Regular cardiac myocyte (primary cell): ENCODE results near the gene MCUB. TPM values are rescaled to one million over a fixed set of nuclear protein-coding genes. Genes with fewer than 3 reads are reported as not detected.

ENCODE experiments used
- total RNA-seq: library from RNA; depleted of rRNA; stranded (reverse); fragments of >200 nt; gene quantifications from 2 replicates; pipeline ENCODE4 v1.2.3, GENCODE V29; 2014

MCUB gene
- 21.7 and 30.3 TPM in 2 replicates for total RNA-seq

GRCh38 chr4:109559983-109560686 is at the start of gene MCUB:
TSS of gene MCUB (plus strand) at chr4:109560246. CDS start at chr4:109560338, 92 bp downstream.

DNA sequence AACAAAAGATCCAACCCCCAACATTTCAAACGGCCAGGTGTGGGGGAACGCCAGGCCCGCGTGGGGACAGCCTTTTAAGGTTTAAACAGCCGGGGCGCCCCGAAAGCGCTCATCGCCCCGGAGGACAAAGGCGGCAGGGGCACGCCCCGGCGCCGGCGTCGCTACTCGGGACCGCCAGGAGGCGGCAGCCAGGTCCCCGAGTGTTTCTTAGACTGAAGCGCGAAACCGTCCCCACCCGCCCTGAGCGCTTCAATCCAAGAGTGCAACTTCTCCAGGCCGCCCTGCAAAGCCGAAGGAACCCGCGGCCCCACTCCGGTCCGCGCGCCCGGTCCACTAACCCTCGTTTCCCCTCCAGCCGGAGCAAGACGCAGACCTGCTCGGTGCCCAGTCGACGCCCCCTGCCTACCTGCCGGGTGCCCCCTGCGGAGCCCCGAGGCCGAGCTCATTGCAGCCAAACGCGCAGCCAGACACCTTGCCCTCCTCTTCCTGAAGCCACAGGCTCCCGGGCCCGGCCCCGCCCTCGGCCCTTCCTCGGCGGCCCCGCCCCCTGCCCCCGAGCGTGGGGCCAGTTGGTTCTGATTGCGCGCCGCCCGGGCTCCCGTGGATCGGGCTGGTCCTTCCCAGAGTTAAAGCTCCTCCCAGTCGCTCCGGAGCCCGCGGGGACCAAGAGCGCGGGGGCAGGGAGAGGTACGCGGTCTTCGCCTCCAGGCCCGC is 143.1 kb downstream of the MCUB start, which contains the start of gene CASP6:
Gene CASP6 (minus strand): TSS at position 496 of the 714 bp plus-strand sequence. CDS start 50 bp downstream, at position 446.

GRCh38 chr4:109729718-109730618 is 169.9 kb downstream of the MCUB start, which contains the start of gene PLA2G12A:
TSS of gene PLA2G12A (minus strand) at chr4:109730070. CDS start at chr4:109729809, 261 bp downstream.

Other genes with a start within 250 kb of the MCUB start
- 10.4 and 10.5 TPM in 2 replicates for gene SEC24B, start 126.4 kb upstream of the MCUB start, total RNA-seq
- gene CASP6, start 143.2 kb downstream of the MCUB start, total RNA-seq: 27.6 and 37.6 TPM in 2 replicates
- gene PLA2G12A, start 169.8 kb downstream of the MCUB start, total RNA-seq: 11.9 and 30.4 TPM in 2 replicates
- 2.5 and 12.4 TPM in 2 replicates for gene CFI, start 241.8 kb downstream of the MCUB start, total RNA-seq